NCI-H524 treated with DMSO at 0.1 percent for 48 hours (cell line): ENCODE data around the gene CACNA2D3.

Source experiments
- DNase-seq: peaks from one replicate; lab custom pipeline; 2025; lab: John Stamatoyannopoulos, UW

The CACNA2D3 gene

GRCh38 chr3:54274607-54275006, 152.3 kb downstream of the CACNA2D3 start:
- no peak for DNase-seq

- no peak for DNase-seq
Measured at GRCh38 chr3:54279005-54279583, 156.7 kb downstream of the CACNA2D3 start.

GRCh38 chr3:54283470-54283869, 161.1 kb downstream of the CACNA2D3 start:
- no peak for DNase-seq

GRCh38 chr3:54294214-54294613, 171.9 kb downstream of the CACNA2D3 start:
- DNase-seq = no peak

- DNase-seq = no peak
Measured at GRCh38 chr3:54296531-54296930, 174.2 kb downstream of the CACNA2D3 start.

- DNase-seq = no peak
Measured at GRCh38 chr3:54299169-54299935, 177.0 kb downstream of the CACNA2D3 start.

- DNase-seq = no peak
Measured at GRCh38 chr3:54303517-54304375, 181.4 kb downstream of the CACNA2D3 start.

- no peak for DNase-seq
Measured at GRCh38 chr3:54304877-54305276, 182.5 kb downstream of the CACNA2D3 start.

GRCh38 chr3:54305409-54306099, 183.2 kb downstream of the CACNA2D3 start:
- DNase-seq = no peak

- DNase-seq = peak; percentile 43
Measured at GRCh38 chr3:54307566-54308180, 185.3 kb downstream of the CACNA2D3 start.

- DNase-seq = no peak
Measured at GRCh38 chr3:54309601-54310000, 187.2 kb downstream of the CACNA2D3 start.

- no peak for DNase-seq
Measured at GRCh38 chr3:54311211-54311747, 188.9 kb downstream of the CACNA2D3 start.

- no peak for DNase-seq
Measured at GRCh38 chr3:54312156-54312899, 190.0 kb downstream of the CACNA2D3 start.

GRCh38 chr3:54313418-54313817, 191.1 kb downstream of the CACNA2D3 start:
- DNase-seq = no peak

GRCh38 chr3:54321520-54321919, 199.2 kb downstream of the CACNA2D3 start:
- no peak for DNase-seq

GRCh38 chr3:54322354-54322753, 200.0 kb downstream of the CACNA2D3 start:
- DNase-seq = no peak

- DNase-seq = no peak
Measured at GRCh38 chr3:54324103-54324502, 201.8 kb downstream of the CACNA2D3 start.

GRCh38 chr3:54326951-54327350, 204.6 kb downstream of the CACNA2D3 start:
- DNase-seq = no peak

- DNase-seq = no peak
Measured at GRCh38 chr3:54331341-54331740, 209.0 kb downstream of the CACNA2D3 start.

- DNase-seq = no peak
Measured at GRCh38 chr3:54337846-54338245, 215.5 kb downstream of the CACNA2D3 start.

GRCh38 chr3:54339608-54340007, 217.3 kb downstream of the CACNA2D3 start:
- no peak for DNase-seq
